D341Med (cell line): ENCODE data around the gene CGNL1.
A peak's percentile ranks its signal among the peaks of the same experiment; 100 is the strongest.

Source experiments
- DNase-seq: peaks from one replicate; pipeline ENCODE4 v3.0.0; 2012; ENCODE audit warnings: low spot score

The CGNL1 gene

GRCh38 chr15:57500979-57501576 lies 124.8 kb downstream of the CGNL1 start:
- DNase-seq, result no peak

- DNase-seq, result no peak
Measured at GRCh38 chr15:57502116-57502515, 125.8 kb downstream of the CGNL1 start.

- DNase-seq, result peak; percentile 49
Measured at GRCh38 chr15:57503051-57503702, 126.9 kb downstream of the CGNL1 start.

DNA sequence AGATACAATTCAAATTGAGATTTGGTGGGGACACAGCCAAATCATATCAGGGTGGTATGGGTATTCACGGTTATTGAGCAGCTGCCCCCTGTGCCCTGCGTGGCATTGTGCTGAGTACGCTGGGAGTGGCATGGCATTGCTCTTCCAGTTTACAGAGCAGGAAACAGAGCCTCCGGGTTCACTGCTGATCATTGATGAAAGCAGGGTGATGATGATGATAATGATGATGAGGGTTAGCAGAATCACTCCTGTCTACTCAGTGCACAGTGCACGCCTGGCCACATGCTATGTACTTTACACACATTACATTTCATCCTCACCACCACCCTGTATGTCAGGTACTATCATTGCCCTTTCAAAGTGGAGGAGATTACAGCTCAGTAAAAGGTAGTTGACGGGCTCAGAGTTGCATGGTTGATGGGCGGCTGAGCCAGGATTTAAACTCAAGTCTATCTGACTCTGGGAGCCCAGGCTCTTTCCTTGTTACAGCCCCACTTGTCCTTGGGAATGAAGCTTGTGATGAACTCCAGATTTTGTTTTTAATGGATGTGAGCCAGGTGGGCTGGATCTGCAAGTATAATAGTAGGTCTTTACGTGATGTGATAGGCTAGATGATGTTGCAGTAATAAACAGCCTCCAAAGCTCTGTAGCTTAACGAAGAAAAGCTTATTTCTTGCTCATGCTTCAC lies 127.8 kb downstream of the CGNL1 start:
- no peak for DNase-seq

DNA sequence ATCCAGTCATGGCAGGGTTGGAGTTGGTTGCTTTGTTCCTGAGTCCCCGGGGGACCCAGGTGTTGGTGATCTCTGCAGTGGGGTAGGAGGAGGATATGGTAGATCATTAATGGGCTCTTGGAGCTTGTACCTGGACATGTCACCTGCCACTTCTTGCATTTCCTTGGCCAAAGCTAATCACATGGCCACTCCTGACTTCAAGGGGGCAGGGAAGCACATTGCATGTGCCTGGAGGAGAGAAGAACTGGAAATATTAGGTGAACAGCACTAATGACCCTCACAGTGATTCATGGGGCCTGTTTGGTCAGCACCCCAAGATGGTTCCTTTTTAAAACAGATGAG lies 128.3 kb downstream of the CGNL1 start:
- no peak for DNase-seq

- DNase-seq, result no peak
Measured at GRCh38 chr15:57505056-57505715, 128.9 kb downstream of the CGNL1 start.

- DNase-seq, result no peak
Measured at GRCh38 chr15:57505949-57506391, 129.7 kb downstream of the CGNL1 start.

DNA sequence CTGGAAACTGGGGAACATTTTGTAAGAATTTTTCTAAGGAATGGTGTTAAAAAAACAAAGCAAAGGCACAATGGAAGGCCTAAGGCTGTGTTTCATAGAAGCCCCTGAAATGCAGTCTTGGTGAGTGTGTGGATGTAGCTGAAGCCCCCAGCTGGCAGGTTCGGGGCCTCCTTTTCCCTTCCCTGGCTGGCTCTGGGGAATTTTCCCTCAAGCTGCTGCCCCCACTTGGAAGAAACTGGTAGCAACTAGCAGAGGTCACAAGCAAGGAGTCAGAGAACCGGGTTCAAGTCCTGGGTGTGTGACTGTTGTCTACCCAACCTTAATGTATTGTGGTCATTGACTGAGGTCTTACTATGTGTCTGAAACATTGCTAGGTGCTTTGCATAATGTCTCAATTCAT lies 130.1 kb downstream of the CGNL1 start:
- DNase-seq, result no peak

GRCh38 chr15:57507111-57507510 lies 130.8 kb downstream of the CGNL1 start:
- no peak for DNase-seq

GRCh38 chr15:57509126-57509525 lies 132.8 kb downstream of the CGNL1 start:
- DNase-seq, result no peak

GRCh38 chr15:57509965-57510364 lies 133.7 kb downstream of the CGNL1 start:
- no peak for DNase-seq

- DNase-seq, result no peak
Measured at GRCh38 chr15:57510647-57511046, 134.3 kb downstream of the CGNL1 start.

- no peak for DNase-seq
Measured at GRCh38 chr15:57516327-57517029, 140.2 kb downstream of the CGNL1 start.

DNA sequence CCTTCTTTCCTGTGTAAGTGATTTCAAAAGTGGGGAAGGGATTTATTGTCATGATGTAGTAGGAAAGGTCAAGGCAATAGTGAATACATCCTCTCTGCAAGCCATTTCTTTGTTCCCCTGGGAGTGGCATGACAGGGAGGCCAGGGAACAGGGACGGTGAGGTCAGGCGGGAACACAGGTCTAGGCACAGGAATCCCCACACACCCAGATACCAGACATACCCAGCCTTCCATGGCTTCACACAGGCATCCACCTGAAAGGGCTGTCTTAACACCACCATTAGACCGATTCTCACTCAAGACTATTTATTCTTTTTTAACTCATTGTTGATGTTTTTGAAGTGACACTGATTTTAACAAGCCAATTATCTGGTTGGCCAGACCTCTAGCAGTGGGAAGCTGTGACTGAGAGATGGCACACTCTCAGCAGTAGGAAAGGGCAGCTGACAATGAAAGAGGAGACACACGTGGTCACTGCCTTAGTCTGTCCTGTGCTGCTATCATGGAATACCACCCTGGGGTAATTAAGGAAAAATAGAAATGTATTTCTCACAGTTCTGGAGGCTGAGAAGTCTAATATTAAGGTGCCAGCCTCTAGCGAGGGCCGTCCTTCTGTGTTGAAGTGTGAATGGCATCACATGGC lies 140.8 kb downstream of the CGNL1 start:
- no peak for DNase-seq

DNA sequence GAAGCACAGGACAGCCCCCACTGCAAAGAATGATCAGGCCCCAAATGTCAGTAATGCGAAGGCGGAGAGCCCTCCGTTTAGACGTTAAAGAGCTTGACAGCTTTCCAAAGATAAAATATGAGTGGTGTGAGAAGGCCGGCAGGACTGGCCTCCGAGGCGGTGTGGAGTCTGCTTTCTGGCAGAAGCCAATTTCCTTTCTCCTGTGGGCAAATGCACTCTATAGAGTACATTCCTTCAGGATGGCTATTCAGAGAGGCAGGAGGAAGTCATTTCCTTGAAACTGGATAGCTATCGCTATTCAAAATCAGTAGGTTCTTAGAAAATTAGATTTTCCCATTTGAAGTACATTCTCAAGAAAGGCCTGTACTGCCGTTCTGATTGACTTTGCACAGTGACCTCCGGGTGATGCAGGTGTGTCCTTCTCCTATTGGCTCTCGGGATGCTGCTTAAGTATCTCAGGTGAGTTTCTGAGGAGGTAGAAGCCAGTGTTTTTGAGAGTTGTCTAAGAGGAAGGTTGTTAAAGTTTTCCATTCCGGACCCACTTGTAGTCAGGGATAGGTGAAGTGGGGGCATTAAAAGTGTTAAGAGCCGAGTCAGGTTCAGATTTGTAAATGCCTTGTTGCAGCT lies 142.6 kb downstream of the CGNL1 start:
- no peak for DNase-seq

- DNase-seq, result no peak
Measured at GRCh38 chr15:57519806-57520205, 143.5 kb downstream of the CGNL1 start.

GRCh38 chr15:57521503-57521902 lies 145.2 kb downstream of the CGNL1 start:
- DNase-seq, result no peak

GRCh38 chr15:57522148-57522547 lies 145.8 kb downstream of the CGNL1 start:
- no peak for DNase-seq

DNA sequence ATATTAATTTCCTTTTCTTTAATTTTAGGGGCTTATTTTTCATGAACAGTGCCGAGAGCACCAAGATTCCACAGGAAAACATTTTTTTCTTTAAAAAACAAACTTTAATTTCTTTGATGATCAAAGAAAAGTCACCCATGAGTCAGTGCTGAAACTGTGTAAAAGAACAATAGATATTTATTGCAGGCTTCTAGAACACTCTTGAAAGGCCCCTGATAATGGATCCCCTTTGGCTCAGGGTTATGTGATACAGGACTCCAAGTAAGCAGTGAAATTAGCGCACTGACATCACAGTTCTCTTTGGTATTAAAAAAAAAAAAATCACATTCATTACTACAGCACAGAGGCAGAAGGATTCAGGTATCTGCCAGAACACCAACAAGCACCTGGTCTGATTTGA lies 149.3 kb downstream of the CGNL1 start:
- DNase-seq, result no peak

DNA sequence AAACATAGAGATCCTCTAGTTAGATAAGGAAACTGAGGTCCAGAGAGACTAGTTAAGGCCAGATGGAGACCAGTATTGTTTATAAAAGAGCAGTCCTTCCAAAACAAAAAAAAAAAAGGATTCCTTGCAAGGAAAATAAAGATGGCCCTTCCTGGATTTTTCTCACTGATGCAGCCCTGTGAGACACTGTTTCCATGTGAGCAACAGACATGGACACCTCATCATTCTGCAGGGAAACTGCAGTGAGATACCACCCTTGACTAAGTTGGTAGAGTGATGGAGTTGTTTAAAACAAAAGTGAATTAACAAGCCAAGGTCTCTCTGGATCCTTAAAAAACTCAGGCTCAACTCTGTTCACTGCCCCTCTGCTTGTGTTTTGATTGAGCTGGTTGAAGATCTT lies 149.8 kb downstream of the CGNL1 start:
- no peak for DNase-seq

- no peak for DNase-seq
Measured at GRCh38 chr15:57526615-57527014, 150.3 kb downstream of the CGNL1 start.
